MCF 10A (cell line): ENCODE data around the gene RHOT1. TPM values are rescaled to one million over a fixed set of nuclear protein-coding genes. Genes with fewer than 3 reads are reported as not detected.

Experiments
- BruUV-seq: library from RNA; stranded (reverse); fragments of 400-500 nt; replicated peaks from 2 replicates; lab custom pipeline; 2021; lab: Mats Ljungman, UMichigan
- CTCF ChIA-PET: fragments of 300-600 bp; sonication (Branson Sonifier 250); formaldehyde crosslinking; extraction: SDS; loops from one replicate; lab custom pipeline; 2021; ENCODE audit warnings: antibody characterized with exemption, inconsistent platforms; lab: Yijun Ruan, JAX
- POLR2A ChIA-PET: fragments of 300-600, 350-650 bp; sonication (Branson Sonifier 250); formaldehyde crosslinking; extraction: SDS; loops from one replicate; lab custom pipeline; 2020; ENCODE audit warnings: antibody characterized with exemption, inconsistent platforms; lab: Yijun Ruan, JAX
- DNase-seq: peaks from one replicate; pipeline ENCODE4 v3.0.0-alpha.2; 2018; ENCODE audit not compliant: unreplicated experiment
- H3K27ac Mint-ChIP-seq: one replicate; pipeline ENCODE4 v1.8.0; 2022; ENCODE audit warnings: mild to moderate bottlenecking, low read depth, mixed read lengths; ENCODE audit not compliant: unreplicated experiment
- H3K27me3 Mint-ChIP-seq: one replicate; pipeline ENCODE4 v1.8.0; 2022; ENCODE audit warnings: mixed read lengths; ENCODE audit not compliant: insufficient read depth, unreplicated experiment
- H3K36me3 Mint-ChIP-seq: one replicate; pipeline ENCODE4 v1.8.0; 2022; ENCODE audit warnings: mild to moderate bottlenecking, moderate library complexity, mixed read lengths; ENCODE audit not compliant: insufficient read depth, unreplicated experiment
- H3K4me1 Mint-ChIP-seq: one replicate; pipeline ENCODE4 v1.8.0; 2022; ENCODE audit warnings: mixed read lengths; ENCODE audit not compliant: insufficient read depth, unreplicated experiment
- H3K4me3 Mint-ChIP-seq: one replicate; pipeline ENCODE4 v1.8.0; 2022; ENCODE audit warnings: mild to moderate bottlenecking, moderate library complexity, mixed read lengths; ENCODE audit not compliant: unreplicated experiment
- H3K9me3 Mint-ChIP-seq: one replicate; pipeline ENCODE4 v1.8.0; 2022; ENCODE audit warnings: mixed read lengths; ENCODE audit not compliant: unreplicated experiment
- CTCF ChIP-seq: fragments of 200-600 bp; IDR thresholded peaks from one replicate; pipeline ENCODE4 v1.8.0; 2022; ENCODE audit warnings: antibody characterized with exemption, mild to moderate bottlenecking; ENCODE audit not compliant: unreplicated experiment
- intact Hi-C: fragments of 100-400 bp; cut with micrococcal nuclease; formaldehyde crosslinking; loops from 2 replicates; pipeline ENCODE4 v1.14.1; 2022
- total RNA-seq: library from RNA; stranded (reverse); gene quantifications from 2 replicates; pipeline ENCODE4 v1.2.3, GENCODE V29; 2022

Gene RHOT1
- total RNA-seq, 1 experiment from 2014 or later, result 19.8 TPM

- Mint-ChIP-seq H3K9me3 (no peaks in the 10 kb centered on the region), H3K4me1 (peaks cover 7% of the 10 kb centered on the region), H3K27me3 (no peaks in the 10 kb centered on the region), H3K4me3 (no peak overlapping the region), H3K36me3 (peaks cover 19% of the 10 kb centered on the region), H3K27ac (no peak overlapping the region)
- no TSS peak for BruUV-seq
- intact Hi-C loops, result no loop called here
- DNase-seq, result no peak
- ChIA-PET POLR2A (interaction anchor here (0.8 kb wide), 1 partner anchor 17 kb away, joined by 3 read pairs; no protein-coding TSS in a partner anchor), CTCF (no interaction called here)
- no peak for TF ChIP-seq CTCF
Observed at GRCh38 chr17:32148351-32148750, 6.0 kb downstream of the RHOT1 start.

GRCh38 chr17:32150358-32150757, 8.1 kb downstream of the RHOT1 start:
- POLR2A ChIA-PET, result interaction anchor here (0.6 to 1.3 kb wide), 2 partner anchors 8 to 50 kb away, joined by 5 read pairs; partner anchors contain the start of gene RHOT1
- H3K27ac Mint-ChIP-seq, result no peak overlapping the region

GRCh38 chr17:32152130-32152529, 9.8 kb downstream of the RHOT1 start:
- no peak overlapping the region for H3K4me3 Mint-ChIP-seq
- H3K27me3 Mint-ChIP-seq, result no peaks in the 10 kb centered on the region
- no peak for TF ChIP-seq CTCF
- ChIA-PET POLR2A (interaction anchor here (1.2 kb wide), 1 partner anchor 9 kb away, joined by 6 read pairs; the partner anchor contains the start of gene RHOT1), CTCF (no interaction called here)
- H3K36me3 Mint-ChIP-seq, result peaks cover 36% of the 10 kb centered on the region
- BruUV-seq, result no TSS peak
- no peaks in the 10 kb centered on the region for H3K9me3 Mint-ChIP-seq
- no peak for DNase-seq
- H3K27ac Mint-ChIP-seq, result peak overlapping the region; percentile 46
- intact Hi-C loops, result no loop called here
- peaks cover 4% of the 10 kb centered on the region for H3K4me1 Mint-ChIP-seq

More at GRCh38 chr17:32150358-32150757, 8.1 kb downstream of the RHOT1 start:
- Mint-ChIP-seq H3K4me3 (no peak overlapping the region), H3K27me3 (no peaks in the 10 kb centered on the region), H3K9me3 (no peaks in the 10 kb centered on the region), H3K4me1 (no peaks in the 10 kb centered on the region), H3K36me3 (peaks cover 37% of the 10 kb centered on the region)
- DNase-seq, result no peak
- no peak for TF ChIP-seq CTCF
- CTCF ChIA-PET, result interaction anchor here (0.6 to 1.5 kb wide), 3 partner anchors 8 to 12 kb away, joined by 3 to 4 read pairs (median 3); no protein-coding TSS in a partner anchor
- intact Hi-C loops, result no loop called here
- no TSS peak for BruUV-seq

- no peak for TF ChIP-seq CTCF
- H3K27me3 Mint-ChIP-seq, result no peaks in the 10 kb centered on the region
- H3K27ac Mint-ChIP-seq, result no peak overlapping the region
- no peaks in the 10 kb centered on the region for H3K9me3 Mint-ChIP-seq
- CTCF ChIA-PET, result interaction anchor here (0.6 to 1.1 kb wide), 2 partner anchors 15 to 43 kb away, joined by 3 to 4 read pairs; no protein-coding TSS in a partner anchor
- peaks cover 8% of the 10 kb centered on the region for H3K4me1 Mint-ChIP-seq
- H3K36me3 Mint-ChIP-seq, result peaks cover 43% of the 10 kb centered on the region
- H3K4me3 Mint-ChIP-seq, result no peak overlapping the region
- BruUV-seq, result no TSS peak
- no peak for DNase-seq
- intact Hi-C loops, result no loop called here
- POLR2A ChIA-PET, result interaction anchor here (1.4 kb wide), 1 partner anchor 15 kb away, joined by 5 read pairs; no protein-coding TSS in a partner anchor
Observed at GRCh38 chr17:32155896-32156295, 13.6 kb downstream of the RHOT1 start.
